Measurements from ENCODE around the gene MSN.

MSN gene

GRCh38 chrX:65741823-65742222 is 74.4 kb downstream of the MSN start:
- TF ChIP-seq, protein P1, sequence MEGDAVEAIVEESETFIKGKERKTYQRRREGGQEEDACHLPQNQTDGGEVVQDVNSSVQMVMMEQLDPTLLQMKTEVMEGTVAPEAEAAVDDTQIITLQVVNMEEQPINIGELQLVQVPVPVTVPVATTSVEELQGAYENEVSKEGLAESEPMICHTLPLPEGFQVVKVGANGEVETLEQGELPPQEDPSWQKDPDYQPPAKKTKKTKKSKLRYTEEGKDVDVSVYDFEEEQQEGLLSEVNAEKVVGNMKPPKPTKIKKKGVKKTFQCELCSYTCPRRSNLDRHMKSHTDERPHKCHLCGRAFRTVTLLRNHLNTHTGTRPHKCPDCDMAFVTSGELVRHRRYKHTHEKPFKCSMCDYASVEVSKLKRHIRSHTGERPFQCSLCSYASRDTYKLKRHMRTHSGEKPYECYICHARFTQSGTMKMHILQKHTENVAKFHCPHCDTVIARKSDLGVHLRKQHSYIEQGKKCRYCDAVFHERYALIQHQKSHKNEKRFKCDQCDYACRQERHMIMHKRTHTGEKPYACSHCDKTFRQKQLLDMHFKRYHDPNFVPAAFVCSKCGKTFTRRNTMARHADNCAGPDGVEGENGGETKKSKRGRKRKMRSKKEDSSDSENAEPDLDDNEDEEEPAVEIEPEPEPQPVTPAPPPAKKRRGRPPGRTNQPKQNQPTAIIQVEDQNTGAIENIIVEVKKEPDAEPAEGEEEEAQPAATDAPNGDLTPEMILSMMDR (conservative IDR thresholded peaks at IDR 0.05; ENCODE audit: low read depth, low read length), result no peak
- no peaks in the 10 kb centered on the region for H3K36me3 ChIP-seq (ENCODE audit: insufficient read depth)
- no peaks in the 10 kb centered on the region for H3K79me2 ChIP-seq (ENCODE audit: insufficient read depth, low read depth)

DNA sequence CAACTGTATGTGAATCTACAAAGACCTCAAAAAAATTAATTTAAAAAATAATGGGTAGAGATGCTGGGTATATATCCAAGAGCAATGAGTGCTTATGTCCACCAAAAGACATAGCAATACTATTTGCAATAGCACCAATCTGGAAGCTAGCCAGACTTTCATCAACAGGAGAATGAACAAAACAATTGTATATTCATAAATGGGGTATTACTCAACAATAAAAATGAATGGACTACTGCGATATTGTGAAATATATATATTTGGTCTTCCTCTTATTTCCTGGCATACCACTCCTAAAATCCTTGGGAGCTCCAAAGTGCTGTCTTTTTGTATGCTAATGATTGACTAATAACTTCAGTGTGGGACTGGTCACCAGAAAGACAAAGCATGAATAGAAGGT is 77.5 kb downstream of the MSN start:
- Histone ChIP-seq H3K4me3 (IDR thresholded peaks at IDR 0.05; ENCODE audit: insufficient read depth, low read depth, low read length) (no peak overlapping the region), H3K27me3 (ENCODE audit: insufficient read depth, low read depth) (no peaks in the 10 kb centered on the region), H3K4me2 (no peak overlapping the region), H3K9ac (no peak overlapping the region), H3K79me2 (ENCODE audit: insufficient read depth, low read depth) (no peaks in the 10 kb centered on the region), H2AFZ (ENCODE audit: low read depth) (no peak overlapping the region), H3K27ac (no peak overlapping the region), H4K20me1 (ENCODE audit: insufficient read depth) (no peaks in the 10 kb centered on the region), H3K4me1 (ENCODE audit: low read depth, poor library complexity, severe bottlenecking) (peaks cover 18% of the 10 kb centered on the region), H3K36me3 (ENCODE audit: insufficient read depth) (no peaks in the 10 kb centered on the region)
- TF ChIP-seq, protein P1 (conservative IDR thresholded peaks at IDR 0.05; ENCODE audit: low read depth, low read length), result no peak

More at GRCh38 chrX:65741823-65742222, 74.4 kb downstream of the MSN start:
- Histone ChIP-seq H3K4me3 (IDR thresholded peaks at IDR 0.05; ENCODE audit: insufficient read depth, low read depth, low read length) (no peak overlapping the region), H3K27ac (no peak overlapping the region), H3K4me1 (ENCODE audit: low read depth, poor library complexity, severe bottlenecking) (no peaks in the 10 kb centered on the region), H3K27me3 (ENCODE audit: insufficient read depth, low read depth) (no peaks in the 10 kb centered on the region), H3K4me2 (no peak overlapping the region), H4K20me1 (ENCODE audit: insufficient read depth) (no peaks in the 10 kb centered on the region), H2AFZ (ENCODE audit: low read depth) (no peak overlapping the region), H3K9ac (no peak overlapping the region)

GRCh38 chrX:65745427-65745826 is 78.0 kb downstream of the MSN start:
- H3K4me2 ChIP-seq, result no peak overlapping the region
- TF ChIP-seq, protein P1 (conservative IDR thresholded peaks at IDR 0.05; ENCODE audit: low read depth, low read length), result no peak
- H2AFZ ChIP-seq (ENCODE audit: low read depth), result no peak overlapping the region
- H3K79me2 ChIP-seq (ENCODE audit: insufficient read depth, low read depth), result no peaks in the 10 kb centered on the region
- H3K27me3 ChIP-seq (ENCODE audit: insufficient read depth, low read depth), result no peaks in the 10 kb centered on the region
- peaks cover 22% of the 10 kb centered on the region for H3K4me1 ChIP-seq (ENCODE audit: low read depth, poor library complexity, severe bottlenecking)
- H4K20me1 ChIP-seq (ENCODE audit: insufficient read depth), result no peaks in the 10 kb centered on the region
- H3K27ac ChIP-seq, result no peak overlapping the region
- H3K9ac ChIP-seq, result no peak overlapping the region
- H3K4me3 ChIP-seq (IDR thresholded peaks at IDR 0.05; ENCODE audit: insufficient read depth, low read depth, low read length), result no peak overlapping the region
- no peaks in the 10 kb centered on the region for H3K36me3 ChIP-seq (ENCODE audit: insufficient read depth)

DNA sequence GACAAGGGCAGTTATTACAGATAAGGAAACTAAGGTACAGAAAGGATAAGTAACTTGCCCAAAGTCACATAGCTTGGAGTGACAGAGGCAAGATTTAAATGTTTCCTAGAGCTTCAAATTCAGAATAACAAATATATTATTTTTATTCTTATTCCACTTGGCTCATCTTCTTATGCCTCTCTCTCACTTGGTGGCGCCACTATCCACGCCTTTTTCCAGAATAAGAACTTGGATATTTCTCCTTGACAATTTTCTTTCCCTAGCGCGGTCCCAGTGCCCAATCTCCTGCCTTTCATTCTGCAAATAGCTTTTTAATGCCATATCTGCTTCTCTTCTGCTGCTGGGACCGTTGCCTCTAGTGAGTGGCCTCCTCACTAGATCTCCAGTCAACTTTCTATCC is 78.5 kb downstream of the MSN start:
- no peak overlapping the region for H3K27ac ChIP-seq
- no peak overlapping the region for H3K4me2 ChIP-seq
- no peak overlapping the region for H3K9ac ChIP-seq
- H3K36me3 ChIP-seq (ENCODE audit: insufficient read depth), result no peaks in the 10 kb centered on the region
- TF ChIP-seq, protein P1 (conservative IDR thresholded peaks at IDR 0.05; ENCODE audit: low read depth, low read length), result no peak
- no peaks in the 10 kb centered on the region for H3K27me3 ChIP-seq (ENCODE audit: insufficient read depth, low read depth)
- no peak overlapping the region for H3K4me3 ChIP-seq (IDR thresholded peaks at IDR 0.05; ENCODE audit: insufficient read depth, low read depth, low read length)
- H4K20me1 ChIP-seq (ENCODE audit: insufficient read depth), result no peaks in the 10 kb centered on the region
- no peaks in the 10 kb centered on the region for H3K79me2 ChIP-seq (ENCODE audit: insufficient read depth, low read depth)
- H2AFZ ChIP-seq (ENCODE audit: low read depth), result no peak overlapping the region
- H3K4me1 ChIP-seq (ENCODE audit: low read depth, poor library complexity, severe bottlenecking), result peaks cover 26% of the 10 kb centered on the region

Data from KMS-11 (cell line).